ENCODE data around the gene SDK1.

The SDK1 gene

DNA sequence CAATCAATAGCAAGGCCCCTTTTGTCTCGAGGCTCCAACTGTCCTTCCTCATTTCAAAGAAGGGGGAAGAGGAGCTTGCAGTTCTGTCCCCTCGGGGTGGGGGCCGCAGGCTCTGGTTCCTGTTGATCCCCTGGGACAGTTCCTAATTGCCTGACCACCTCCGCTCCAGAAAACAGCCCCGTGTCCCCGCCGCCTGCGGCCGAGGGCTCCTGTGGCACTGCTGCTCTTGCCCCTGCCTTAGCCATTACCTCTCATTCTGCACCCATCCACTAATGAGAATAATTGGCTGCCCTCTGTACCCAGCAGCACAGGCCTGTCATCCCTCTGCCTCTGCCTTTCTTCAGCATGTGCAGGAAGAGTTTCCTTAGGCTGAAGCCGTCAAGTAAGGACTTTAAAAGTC is 712.7 kb downstream of the SDK1 start:
- Mint-ChIP-seq H3K4me3 (no peak overlapping the region), H3K27me3 (peaks cover 9% of the 10 kb centered on the region), H3K27ac (no peak overlapping the region), H3K4me1 (ENCODE audit: low read depth) (no peaks in the 10 kb centered on the region), H3K36me3 (no peaks in the 10 kb centered on the region), H3K9me3 (ENCODE audit: low read depth) (peaks cover 4% of the 10 kb centered on the region)

DNA sequence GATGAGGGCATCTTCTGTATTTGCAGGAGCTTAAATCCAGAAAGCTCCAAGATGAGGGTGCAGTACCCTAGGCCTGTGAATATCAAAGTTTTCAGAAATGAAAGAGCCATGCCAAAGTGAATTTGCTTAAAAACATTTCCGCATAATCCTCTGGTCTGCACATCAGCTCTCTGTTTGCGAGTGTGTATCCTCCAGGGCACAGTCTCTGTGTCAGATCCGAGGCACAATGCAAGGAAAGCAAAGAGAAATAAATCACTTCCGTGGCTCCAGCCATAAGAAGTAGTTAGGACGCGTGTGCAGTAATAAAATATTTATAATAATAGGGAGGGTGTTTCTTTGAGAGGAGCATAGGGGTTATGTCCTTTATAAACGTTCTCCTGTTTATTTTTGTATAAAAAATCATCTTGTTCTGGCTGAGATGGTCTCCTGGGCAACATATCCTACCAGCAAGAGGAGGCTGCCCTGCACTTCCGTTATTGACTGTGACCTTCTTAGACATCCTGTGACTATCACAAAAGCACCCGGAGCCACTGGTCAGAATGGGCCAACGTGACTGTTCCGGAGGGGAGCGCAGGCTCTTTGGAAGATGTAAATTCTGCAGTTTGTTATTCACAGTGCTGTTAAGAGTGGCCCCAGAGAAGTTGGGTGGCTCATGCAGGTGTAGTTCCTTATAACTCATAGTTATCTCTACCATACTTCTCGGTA is 713.4 kb downstream of the SDK1 start:
- H3K4me1 Mint-ChIP-seq (ENCODE audit: low read depth) = no peaks in the 10 kb centered on the region
- H3K27ac Mint-ChIP-seq = no peak overlapping the region
- no peak overlapping the region for H3K4me3 Mint-ChIP-seq
- H3K36me3 Mint-ChIP-seq = no peaks in the 10 kb centered on the region
- H3K9me3 Mint-ChIP-seq (ENCODE audit: low read depth) = peaks cover 4% of the 10 kb centered on the region
- peaks cover 9% of the 10 kb centered on the region for H3K27me3 Mint-ChIP-seq

DNA sequence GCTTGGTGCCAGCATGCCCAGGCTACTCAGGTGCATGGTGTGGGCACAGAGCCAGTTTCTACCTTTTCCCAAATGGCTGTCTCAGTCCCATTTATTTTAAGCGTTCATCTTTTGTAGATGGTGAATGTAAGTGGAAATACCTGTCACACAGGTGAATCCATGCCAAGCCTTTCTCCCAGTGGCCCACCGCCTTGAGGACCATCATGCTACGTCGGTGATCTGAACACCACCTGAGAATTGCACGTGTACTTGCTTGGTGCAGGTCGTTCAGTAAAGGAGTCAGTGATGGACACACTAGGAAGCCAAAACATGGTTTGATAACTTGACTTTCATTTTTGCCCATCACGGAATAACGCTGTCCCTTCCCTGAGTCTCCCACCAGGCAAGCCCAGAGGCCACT is 714.3 kb downstream of the SDK1 start:
- Mint-ChIP-seq H3K27me3 (peaks cover 9% of the 10 kb centered on the region), H3K4me3 (no peak overlapping the region), H3K36me3 (no peaks in the 10 kb centered on the region), H3K9me3 (ENCODE audit: low read depth) (peaks cover 4% of the 10 kb centered on the region), H3K27ac (no peak overlapping the region), H3K4me1 (ENCODE audit: low read depth) (no peaks in the 10 kb centered on the region)

DNA sequence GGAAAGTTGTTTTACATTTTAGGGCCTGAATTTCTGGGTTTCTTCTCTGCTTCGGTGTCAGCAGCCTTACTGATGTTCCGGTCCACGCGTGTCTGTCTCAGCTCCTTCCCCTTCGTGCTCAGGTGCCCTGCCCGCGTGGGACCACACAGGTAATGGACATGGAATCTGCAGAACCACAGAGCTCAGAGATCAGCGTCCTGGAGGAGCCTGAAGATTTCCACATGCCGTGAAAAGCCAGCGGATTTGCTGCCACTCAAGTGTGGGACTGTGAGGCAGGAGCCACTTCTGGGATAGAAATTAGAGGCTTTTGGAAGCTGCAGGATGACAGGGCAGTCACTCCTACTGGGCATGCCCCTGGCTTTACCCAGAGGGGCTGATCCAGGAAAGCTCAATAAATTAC is 714.9 kb downstream of the SDK1 start:
- H3K36me3 Mint-ChIP-seq = no peaks in the 10 kb centered on the region
- H3K27me3 Mint-ChIP-seq = peaks cover 9% of the 10 kb centered on the region
- H3K4me3 Mint-ChIP-seq = no peak overlapping the region
- H3K27ac Mint-ChIP-seq = no peak overlapping the region
- H3K4me1 Mint-ChIP-seq (ENCODE audit: low read depth) = no peaks in the 10 kb centered on the region
- peaks cover 4% of the 10 kb centered on the region for H3K9me3 Mint-ChIP-seq (ENCODE audit: low read depth)

DNA sequence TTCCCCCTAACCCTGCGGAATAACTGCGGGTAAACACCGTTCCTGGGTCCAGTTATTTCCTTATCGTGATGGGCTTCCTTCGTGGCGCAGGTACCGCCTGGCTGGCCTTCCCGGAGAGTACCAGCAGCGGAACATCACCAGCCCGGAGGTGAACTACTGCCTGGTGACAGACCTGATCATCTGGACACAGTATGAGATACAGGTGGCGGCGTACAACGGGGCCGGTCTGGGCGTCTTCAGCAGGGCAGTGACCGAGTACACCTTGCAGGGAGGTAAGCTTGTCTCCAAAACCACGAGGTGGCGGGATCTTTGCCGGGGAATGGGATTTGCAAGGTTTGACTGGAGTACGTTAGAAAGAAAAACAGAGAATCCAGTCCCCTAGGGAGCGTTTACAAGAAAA is 716.0 kb downstream of the SDK1 start:
- Mint-ChIP-seq H3K9me3 (ENCODE audit: low read depth) (peaks cover 4% of the 10 kb centered on the region), H3K27ac (no peak overlapping the region), H3K27me3 (peaks cover 7% of the 10 kb centered on the region), H3K4me3 (no peak overlapping the region), H3K36me3 (no peaks in the 10 kb centered on the region), H3K4me1 (ENCODE audit: low read depth) (no peaks in the 10 kb centered on the region)

DNA sequence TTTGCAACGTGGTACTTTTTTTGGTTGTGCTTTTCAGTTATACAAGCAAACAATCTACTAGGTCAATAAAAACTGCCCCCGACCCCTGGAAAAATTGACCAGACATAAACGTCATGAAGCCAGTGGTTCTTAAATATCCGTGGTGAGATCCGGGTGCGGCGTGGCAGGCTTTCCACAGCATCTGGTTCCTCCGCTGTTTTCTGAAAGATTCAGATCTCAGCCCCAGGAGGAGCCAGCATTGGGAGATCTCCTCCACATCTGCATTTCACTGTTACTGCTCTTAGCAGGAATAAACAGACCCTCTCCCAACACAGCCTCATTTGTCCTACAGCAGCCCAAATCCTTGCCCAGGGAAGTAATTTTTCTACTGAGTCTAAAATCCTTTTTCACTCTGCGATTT is 716.7 kb downstream of the SDK1 start:
- Mint-ChIP-seq H3K27me3 (peaks cover 5% of the 10 kb centered on the region), H3K4me3 (no peak overlapping the region), H3K4me1 (ENCODE audit: low read depth) (no peaks in the 10 kb centered on the region), H3K27ac (no peak overlapping the region), H3K9me3 (ENCODE audit: low read depth) (peaks cover 4% of the 10 kb centered on the region), H3K36me3 (no peaks in the 10 kb centered on the region)

DNA sequence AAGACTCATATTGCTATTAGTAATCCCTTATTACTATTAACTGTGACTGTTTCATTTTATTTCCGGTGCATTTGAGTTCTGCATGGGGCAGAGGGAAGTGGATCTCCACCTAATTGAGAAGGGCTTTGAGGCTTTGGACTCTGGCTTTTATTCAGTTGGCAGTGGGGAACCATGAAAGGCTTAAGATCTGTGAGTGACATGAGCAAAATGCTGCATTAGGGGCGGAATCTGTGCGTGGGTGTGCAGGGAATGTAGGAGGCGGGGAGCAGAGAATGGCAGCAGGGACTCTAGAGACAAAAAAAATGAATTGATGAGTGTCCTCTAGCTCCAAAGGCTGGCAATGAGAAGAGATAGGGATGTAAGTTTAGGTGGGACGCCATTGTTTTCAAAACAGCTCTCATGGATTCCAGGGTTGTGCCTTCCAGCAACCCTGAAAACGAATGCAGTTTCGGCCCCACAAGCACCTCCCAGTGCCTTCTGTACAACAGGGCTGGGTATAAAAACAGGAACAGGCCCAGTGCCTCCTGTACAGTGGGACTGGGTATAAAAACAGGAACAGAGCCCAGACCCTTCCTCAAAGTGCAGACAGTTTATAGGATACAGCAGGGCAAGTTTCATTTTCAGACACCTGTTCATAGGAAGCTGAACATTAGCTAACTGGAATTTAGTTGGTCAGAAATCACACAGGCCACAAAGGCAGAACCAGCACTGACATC is 717.7 kb downstream of the SDK1 start:
- H3K27ac Mint-ChIP-seq = no peak overlapping the region
- peaks cover 5% of the 10 kb centered on the region for H3K27me3 Mint-ChIP-seq
- no peaks in the 10 kb centered on the region for H3K4me1 Mint-ChIP-seq (ENCODE audit: low read depth)
- no peak overlapping the region for H3K4me3 Mint-ChIP-seq
- no peaks in the 10 kb centered on the region for H3K36me3 Mint-ChIP-seq
- peaks cover 4% of the 10 kb centered on the region for H3K9me3 Mint-ChIP-seq (ENCODE audit: low read depth)

DNA sequence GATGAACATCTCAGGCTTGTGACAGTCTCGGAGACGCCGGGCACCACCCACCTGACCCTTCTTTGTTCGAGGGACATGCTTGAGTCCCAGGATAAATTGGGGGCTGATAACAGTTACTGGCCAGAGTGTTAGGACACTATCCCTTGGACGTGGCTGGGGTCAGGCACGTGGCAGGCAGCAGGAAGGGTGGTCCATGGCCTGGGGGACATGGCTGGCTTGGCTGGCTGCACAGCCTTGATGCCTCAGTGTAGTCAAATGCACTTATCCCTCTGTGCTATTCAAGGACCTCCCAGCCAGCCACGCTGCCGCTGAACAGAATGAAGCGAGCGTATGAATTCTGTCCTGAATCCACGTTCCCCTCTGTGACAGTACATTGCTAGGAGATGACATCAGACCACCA is 719.0 kb downstream of the SDK1 start:
- Mint-ChIP-seq H3K9me3 (ENCODE audit: low read depth) (peaks cover 4% of the 10 kb centered on the region), H3K36me3 (no peaks in the 10 kb centered on the region), H3K4me3 (no peak overlapping the region), H3K4me1 (ENCODE audit: low read depth) (no peaks in the 10 kb centered on the region), H3K27ac (no peak overlapping the region), H3K27me3 (peaks cover 2% of the 10 kb centered on the region)

DNA sequence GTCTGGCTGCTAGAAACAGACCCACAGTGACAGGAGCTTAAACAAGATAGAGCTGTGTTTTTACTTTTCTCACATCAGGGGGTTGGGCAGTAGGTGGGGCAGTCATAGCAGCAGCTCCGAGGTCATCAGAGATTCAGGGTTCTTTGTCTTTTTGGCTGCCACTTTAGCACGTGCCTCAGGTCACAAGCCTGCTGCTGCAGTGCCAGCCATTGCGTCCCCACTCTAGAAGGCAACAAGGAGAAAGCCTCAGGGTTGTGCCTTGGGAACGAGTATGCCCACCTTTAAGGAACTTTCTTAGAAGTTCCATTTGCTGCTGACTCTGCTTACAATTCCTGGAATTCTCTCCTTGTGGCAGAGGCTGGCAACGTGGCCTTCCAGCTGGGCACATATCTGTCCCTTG is 720.4 kb downstream of the SDK1 start:
- H3K27ac Mint-ChIP-seq = peak overlapping the region; percentile 22
- no peaks in the 10 kb centered on the region for H3K36me3 Mint-ChIP-seq
- peaks cover 4% of the 10 kb centered on the region for H3K9me3 Mint-ChIP-seq (ENCODE audit: low read depth)
- no peaks in the 10 kb centered on the region for H3K4me1 Mint-ChIP-seq (ENCODE audit: low read depth)
- peaks cover 2% of the 10 kb centered on the region for H3K27me3 Mint-ChIP-seq
- H3K4me3 Mint-ChIP-seq = no peak overlapping the region

DNA sequence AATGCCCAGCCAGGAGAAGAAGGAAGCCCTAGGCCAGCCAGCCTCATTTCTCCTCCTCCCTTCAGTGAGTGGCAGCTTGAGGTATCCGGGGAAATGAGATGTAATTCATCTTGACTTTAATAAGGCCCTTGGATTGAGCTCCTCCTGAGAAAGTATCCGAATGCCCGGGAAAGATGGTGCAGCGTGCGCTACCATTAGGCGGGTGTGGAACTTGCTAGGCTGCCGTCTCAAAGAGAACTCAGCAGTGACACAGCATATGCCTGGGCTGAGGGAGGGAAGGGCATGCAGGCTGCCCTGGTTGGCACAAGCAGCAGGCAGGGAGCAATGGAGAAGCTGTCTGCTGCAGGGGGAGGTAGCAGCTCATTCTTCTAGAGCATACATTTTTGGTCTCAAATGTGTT is 721.2 kb downstream of the SDK1 start:
- H3K9me3 Mint-ChIP-seq (ENCODE audit: low read depth) = peaks cover 4% of the 10 kb centered on the region
- H3K4me3 Mint-ChIP-seq = no peak overlapping the region

DNA sequence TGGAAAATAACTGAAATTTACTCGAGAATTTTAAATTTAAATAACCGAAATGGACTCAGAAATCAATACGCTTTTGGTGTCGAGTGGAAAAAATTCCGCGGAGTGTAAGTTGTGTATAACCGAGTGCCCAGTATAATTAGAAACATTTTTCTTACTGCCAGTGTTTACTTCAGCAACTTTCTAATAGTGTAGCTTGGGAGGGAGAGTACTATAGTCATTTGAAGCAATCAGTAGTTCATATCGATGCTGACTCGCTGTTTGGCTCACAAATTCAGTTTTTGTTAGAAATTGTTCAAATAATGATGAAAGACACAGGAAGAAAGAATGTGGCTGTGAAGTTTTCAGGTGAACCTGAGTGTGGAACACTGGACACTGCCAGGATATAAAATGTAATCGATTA is 722.5 kb downstream of the SDK1 start:
- Mint-ChIP-seq H3K27ac (no peak overlapping the region), H3K4me1 (ENCODE audit: low read depth) (no peaks in the 10 kb centered on the region), H3K27me3 (peaks cover 2% of the 10 kb centered on the region), H3K4me3 (no peak overlapping the region), H3K9me3 (ENCODE audit: low read depth) (peaks cover 3% of the 10 kb centered on the region), H3K36me3 (no peaks in the 10 kb centered on the region)

More for the DNA sequence above, 721.2 kb downstream of the SDK1 start:
- Mint-ChIP-seq H3K27ac (no peak overlapping the region), H3K27me3 (peaks cover 2% of the 10 kb centered on the region), H3K4me1 (ENCODE audit: low read depth) (no peaks in the 10 kb centered on the region), H3K36me3 (no peaks in the 10 kb centered on the region)

DNA sequence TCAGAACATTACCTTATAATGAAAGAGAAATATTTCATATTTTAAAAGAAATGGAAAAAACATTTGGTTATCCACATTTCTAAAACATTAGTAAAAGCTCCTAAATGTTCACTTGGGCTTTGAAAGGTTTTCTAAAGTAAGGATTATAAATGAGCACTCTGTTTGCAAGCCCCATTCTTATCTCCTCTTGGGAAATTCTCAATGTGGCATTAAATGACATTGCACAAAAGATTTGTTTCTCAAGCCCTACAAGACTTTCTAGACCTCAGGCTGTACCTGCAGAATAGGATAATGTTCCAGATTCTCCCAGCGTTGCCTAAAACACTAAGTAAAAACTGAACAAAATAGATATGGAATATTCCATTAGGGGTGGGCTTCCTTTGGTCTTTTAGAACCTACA is 723.1 kb downstream of the SDK1 start:
- Mint-ChIP-seq H3K27me3 (no peaks in the 10 kb centered on the region), H3K36me3 (no peaks in the 10 kb centered on the region), H3K4me3 (no peak overlapping the region), H3K4me1 (ENCODE audit: low read depth) (no peaks in the 10 kb centered on the region), H3K27ac (no peak overlapping the region), H3K9me3 (ENCODE audit: low read depth) (no peaks in the 10 kb centered on the region)

DNA sequence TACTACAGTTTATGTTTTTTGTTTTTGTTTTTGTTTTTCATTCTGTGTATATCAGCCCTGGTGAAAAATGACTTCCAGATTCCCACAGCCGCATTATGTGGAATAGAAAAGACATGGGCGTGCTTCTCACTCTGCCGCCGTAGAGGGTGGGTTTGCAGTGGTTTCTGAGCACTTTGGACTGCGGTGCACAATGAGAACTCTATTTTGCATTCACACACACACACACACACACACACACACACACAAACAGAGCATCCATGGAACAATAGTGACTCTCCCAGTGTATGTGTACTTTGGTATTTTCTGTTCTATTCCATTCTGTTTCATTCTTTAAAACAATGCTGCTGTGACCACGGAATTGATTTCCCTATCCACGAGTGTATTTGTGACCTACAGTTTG is 723.8 kb downstream of the SDK1 start:
- no peak overlapping the region for H3K27ac Mint-ChIP-seq
- no peaks in the 10 kb centered on the region for H3K36me3 Mint-ChIP-seq
- no peak overlapping the region for H3K4me3 Mint-ChIP-seq
- H3K4me1 Mint-ChIP-seq (ENCODE audit: low read depth) = no peaks in the 10 kb centered on the region
- H3K27me3 Mint-ChIP-seq = peaks cover 2% of the 10 kb centered on the region
- no peaks in the 10 kb centered on the region for H3K9me3 Mint-ChIP-seq (ENCODE audit: low read depth)

DNA sequence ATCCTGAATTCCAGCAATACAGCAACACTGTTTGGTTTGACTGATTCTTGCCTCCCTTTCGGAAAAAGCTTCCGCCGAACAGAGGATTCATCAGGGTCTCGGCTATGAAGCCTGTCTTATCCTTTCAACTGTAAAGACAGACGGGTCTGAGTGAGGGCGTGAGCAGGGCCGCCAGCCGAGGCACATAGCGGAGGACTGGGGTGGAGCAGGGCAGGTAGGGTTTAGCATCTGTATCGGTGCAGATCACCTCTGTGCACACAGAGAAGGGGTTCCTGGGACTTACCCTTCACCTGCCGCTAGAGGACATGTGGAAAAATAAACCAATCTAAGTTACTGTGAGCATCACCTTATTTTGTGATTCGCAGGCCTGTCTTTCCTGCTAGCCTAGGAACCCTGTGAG is 724.2 kb downstream of the SDK1 start:
- Mint-ChIP-seq H3K4me1 (ENCODE audit: low read depth) (no peaks in the 10 kb centered on the region), H3K27me3 (peaks cover 2% of the 10 kb centered on the region), H3K36me3 (no peaks in the 10 kb centered on the region), H3K4me3 (no peak overlapping the region), H3K27ac (no peak overlapping the region), H3K9me3 (ENCODE audit: low read depth) (no peaks in the 10 kb centered on the region)

DNA sequence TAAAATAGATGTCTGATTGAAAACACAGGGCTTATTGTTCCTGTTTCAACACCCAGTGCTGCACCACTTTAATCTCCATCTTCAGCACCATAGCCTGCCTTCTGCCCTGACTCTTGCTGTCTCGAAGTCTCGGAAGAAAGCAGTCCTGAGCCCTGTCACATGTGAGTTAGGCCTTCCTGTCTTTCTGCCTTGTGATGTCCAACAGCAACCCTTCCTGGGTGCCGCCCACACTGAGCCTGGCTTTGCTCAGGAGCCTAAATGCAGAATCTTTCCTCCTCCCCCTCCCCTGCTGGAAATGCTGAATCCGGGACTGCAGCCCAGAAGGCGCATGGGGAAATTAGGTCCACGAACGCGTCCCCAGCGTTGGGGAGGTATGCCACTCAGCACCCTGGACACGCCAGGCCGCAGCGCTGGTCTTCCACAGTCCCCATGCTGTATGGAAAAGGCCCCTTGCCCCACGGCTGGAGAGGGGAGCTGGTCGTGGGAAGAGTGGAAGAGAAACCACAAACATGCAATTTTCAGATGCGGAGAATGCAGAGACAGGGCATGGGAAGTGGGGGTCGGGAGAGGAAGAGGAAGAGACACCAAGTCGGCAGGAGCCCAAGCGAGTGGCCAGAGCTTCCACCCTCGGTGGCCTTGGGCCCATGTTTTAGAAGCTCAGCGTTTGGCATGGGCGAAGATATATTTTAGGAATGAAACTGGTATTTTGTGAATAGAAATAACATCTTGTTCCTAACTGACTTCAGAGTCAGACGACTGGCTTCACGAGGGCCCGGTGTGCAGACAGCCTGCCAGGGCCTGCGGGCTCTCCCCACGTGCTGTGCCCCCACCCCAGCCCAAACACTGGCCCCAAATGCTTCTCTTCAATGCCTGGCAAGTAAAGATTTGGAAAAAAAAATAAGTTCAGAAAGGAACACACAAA is 724.9 kb downstream of the SDK1 start:
- H3K36me3 Mint-ChIP-seq = no peaks in the 10 kb centered on the region
- H3K27ac Mint-ChIP-seq = no peak overlapping the region
- no peak overlapping the region for H3K4me3 Mint-ChIP-seq
- no peaks in the 10 kb centered on the region for H3K4me1 Mint-ChIP-seq (ENCODE audit: low read depth)
- H3K9me3 Mint-ChIP-seq (ENCODE audit: low read depth) = no peaks in the 10 kb centered on the region
- peaks cover 2% of the 10 kb centered on the region for H3K27me3 Mint-ChIP-seq

All from activated naive CD8-positive, alpha-beta T cell (primary cell).